IMR-90 (cell line): Measurements from ENCODE around the gene ADPGK. TPM values are rescaled to one million over a fixed set of nuclear protein-coding genes. Genes with fewer than 3 reads are reported as not detected.
A peak's percentile ranks its signal among the peaks of the same experiment; 100 is the strongest.

Experiments used
- ATAC-seq: fragments of 200-7000 bp; cut with Tn5 transposase; 2 replicates; pipeline ENCODE4 v1.9.1; 2020; ENCODE audit warnings: low read depth, mild to moderate bottlenecking, moderate library complexity
- BruUV-seq: library from RNA; stranded (reverse); fragments of 400-500 nt; replicated peaks from 2 replicates; lab custom pipeline; 2021; lab: Mats Ljungman, UMichigan
- CTCF ChIA-PET: fragments of 300-600 bp; formaldehyde crosslinking; extraction: SDS; loops from one replicate; lab custom pipeline; 2021; ENCODE audit warnings: antibody characterized with exemption; lab: Yijun Ruan, JAX
- POLR2A ChIA-PET: fragments of 300-600 bp; sonication (Branson Sonifier 250); formaldehyde crosslinking; loops from one replicate; lab custom pipeline; 2022; ENCODE audit warnings: antibody characterized with exemption; ENCODE audit not compliant: unreplicated experiment; lab: Charles Lee
- DNase-seq: peaks from one replicate; pipeline ENCODE4 v3.0.0; 2013
- H2AFZ ChIP-seq: replicated peaks from 2 replicates; pipeline ENCODE3; 2013; ENCODE audit warnings: low read length, mild to moderate bottlenecking; ENCODE audit not compliant: poor library complexity
- H2AK5ac ChIP-seq: 2 replicates; pipeline ENCODE4 v1.6.1; 2013; ENCODE audit warnings: low read depth, low read length, inconsistent platforms
- H2AK9ac ChIP-seq: replicated peaks from 2 replicates; pipeline ENCODE3; 2013; ENCODE audit warnings: mild to moderate bottlenecking, low read depth, low read length, moderate library complexity; ENCODE audit not compliant: poor library complexity
- H2BK120ac ChIP-seq: 2 replicates; pipeline ENCODE4 v1.6.1; 2013; ENCODE audit warnings: low read depth, low read length, inconsistent platforms
- H2BK15ac ChIP-seq: 3 replicates; pipeline ENCODE4 v1.6.1; 2013; ENCODE audit warnings: low read depth, low read length, inconsistent platforms
- H2BK20ac ChIP-seq: 2 replicates; pipeline ENCODE4 v1.6.1; 2013; ENCODE audit warnings: low read depth, mild to moderate bottlenecking, inconsistent platforms, low read length, moderate library complexity
- H2BK5ac ChIP-seq: 2 replicates; pipeline ENCODE4 v1.6.1; 2013; ENCODE audit warnings: mild to moderate bottlenecking, low read depth, low read length, inconsistent platforms; ENCODE audit not compliant: poor library complexity, severe bottlenecking
- H3K14ac ChIP-seq: replicated peaks from 2 replicates; pipeline ENCODE4 v1.6.1; 2013; ENCODE audit warnings: low read depth, low read length, inconsistent platforms
- H3K18ac ChIP-seq: 2 replicates; pipeline ENCODE4 v1.6.1; 2013; ENCODE audit warnings: low read depth, low read length, control low read depth
- H3K23ac ChIP-seq: 2 replicates; pipeline ENCODE4 v1.6.1; 2013; ENCODE audit warnings: low read depth, low read length, inconsistent platforms
- H3K27ac ChIP-seq: 2 replicates; pipeline ENCODE4 v1.5.1; 2013; ENCODE audit warnings: mild to moderate bottlenecking, control low read depth, low read length; ENCODE audit not compliant: insufficient read depth
- H3K27me3 ChIP-seq: 2 replicates; pipeline ENCODE4 v1.6.1; 2013; ENCODE audit warnings: low read length; ENCODE audit not compliant: control insufficient read depth, insufficient read depth
- H3K36me3 ChIP-seq: 2 replicates; pipeline ENCODE4 v1.6.1; 2013; ENCODE audit warnings: low read length, mixed read lengths; ENCODE audit not compliant: control insufficient read depth, insufficient read depth
- H3K4ac ChIP-seq: 2 replicates; pipeline ENCODE4 v1.6.1; 2013; ENCODE audit warnings: low read depth, low read length, inconsistent platforms
- H3K4me1 ChIP-seq: 2 replicates; pipeline ENCODE4 v1.6.1; 2013; ENCODE audit warnings: low read length, mixed read lengths; ENCODE audit not compliant: control insufficient read depth, insufficient read depth
- H3K4me2 ChIP-seq: 2 replicates; pipeline ENCODE4 v1.6.1; 2013; ENCODE audit warnings: low read depth, mild to moderate bottlenecking, control low read depth, low read length, moderate library complexity
- H3K4me3 ChIP-seq: 2 replicates; pipeline ENCODE4 v1.5.1; 2013; ENCODE audit warnings: low read depth, mild to moderate bottlenecking, control low read depth, low read length, moderate library complexity; ENCODE audit not compliant: insufficient read depth
- H3K56ac ChIP-seq: 2 replicates; pipeline ENCODE4 v1.6.1; 2013; ENCODE audit warnings: low read length, inconsistent platforms; ENCODE audit not compliant: insufficient read depth; ENCODE audit errors: extremely low read depth
- H3K79me1 ChIP-seq, 2 experiments: 2 replicates each; pipeline ENCODE4 v1.6.1; 2013; ENCODE audit warnings: low read length in 2 of 2, inconsistent platforms in 1 of 2, low read depth in 1 of 2
- H3K9ac ChIP-seq: 2 replicates; pipeline ENCODE4 v1.6.1; 2013; ENCODE audit warnings: low read depth, low read length, control low read depth
- H3K9me1 ChIP-seq: 2 replicates; pipeline ENCODE4 v1.6.1; 2013; ENCODE audit warnings: low read length, inconsistent platforms; ENCODE audit not compliant: insufficient read depth
- H3K9me3 ChIP-seq: 2 replicates; pipeline ENCODE4 v1.6.1; 2013; ENCODE audit warnings: low read length; ENCODE audit not compliant: control insufficient read depth, insufficient read depth
- H4K20me1 ChIP-seq: 2 replicates; pipeline ENCODE4 v1.6.1; 2013; ENCODE audit warnings: low read length, inconsistent platforms; ENCODE audit not compliant: insufficient read depth
- H4K5ac ChIP-seq: 2 replicates; pipeline ENCODE4 v1.6.1; 2013; ENCODE audit warnings: mild to moderate bottlenecking, low read depth, low read length, control low read depth
- H4K8ac ChIP-seq, 2 experiments: 2 replicates each; pipeline ENCODE4 v1.6.1; 2013; ENCODE audit warnings: low read depth in 2 of 2, low read length in 2 of 2, control low read depth in 1 of 2, inconsistent platforms in 1 of 2
- H4K91ac ChIP-seq: 2 replicates; pipeline ENCODE4 v1.6.1; 2013; ENCODE audit warnings: low read depth, low read length, inconsistent platforms; ENCODE audit not compliant: insufficient read depth
- CTCF ChIP-seq: conservative IDR thresholded peaks from 2 replicates; pipeline ENCODE4 v1.5.1; 2012; ENCODE audit warnings: mild to moderate bottlenecking, low read depth, low read length, improper control_type of control experiment
- ELK1 ChIP-seq: fragments of 150-350 bp; IDR thresholded peaks from 2 replicates; pipeline ENCODE4 v1.6.1; 2016; ENCODE audit warnings: low read depth, mild to moderate bottlenecking, low read length, moderate library complexity, borderline replicate concordance
- RAD21 ChIP-seq: IDR thresholded peaks from 2 replicates; pipeline ENCODE4 v1.6.1; 2012; ENCODE audit warnings: low read length, improper control_type of control experiment
- RFX5 ChIP-seq: IDR thresholded peaks from 2 replicates; pipeline ENCODE4 v1.8.0; 2012; ENCODE audit warnings: low read depth, mild to moderate bottlenecking, low read length, moderate library complexity
- SMC3 ChIP-seq: fragments of 150-350 bp; IDR thresholded peaks from 2 replicates; pipeline ENCODE4 v1.6.1; 2016; ENCODE audit warnings: low read depth, mild to moderate bottlenecking, antibody characterized with exemption, low read length, moderate library complexity
- WGBS, 2 experiments: methylation state at CpG; one replicate each; pipeline versions ENCODE4 v1.1.5 to v1.1.7; 2013; ENCODE audit warnings: missing lambda C conversion rate in 2 of 2; ENCODE audit not compliant: insufficient read length in 1 of 2; ENCODE audit errors: extremely low coverage in 2 of 2; 5-methylcytosine and 5-hydroxymethylcytosine counted together
- dilution Hi-C: fragments of 300-500 bp; cut with HindIII; formaldehyde crosslinking; loops from one replicate; pipeline ENCODE4 v1.14.3; 2018; ENCODE audit warnings: low sequenced_read_pairs; ENCODE audit not compliant: unreplicated experiment
- in situ Hi-C: fragments of 300-500 bp; cut with MboI; formaldehyde crosslinking; loops from 3 replicates; pipeline ENCODE4 v1.14.3; 2019; ENCODE audit warnings: low sequenced_read_pairs, inconsistent platforms, mixed read lengths
- intact Hi-C: fragments of 100-400 bp; cut with micrococcal nuclease; formaldehyde crosslinking; loops from 2 replicates; pipeline ENCODE4 v1.10.0; 2022
- polyA plus RNA-seq, 3 experiments: library from polyadenylated mRNA; depleted of rRNA; stranded (reverse); fragments of >200 nt; gene quantifications; 2 replicates each; pipeline ENCODE4 v1.2.3, GENCODE V29; 2012; ENCODE audit warnings: low replicate concordance in 1 of 3
- total RNA-seq: library from RNA; depleted of rRNA; stranded (reverse); fragments of >200 nt; gene quantifications from 2 replicates; pipeline ENCODE4 v1.2.3, GENCODE V29; 2012

ADPGK gene
- total and polyA plus RNA-seq, 2 of the 4 experiments (the other 2 are of a cell fraction): 53.2 to 62.8 TPM

GRCh38 chr15:72722071-72722696 is 61.4 kb downstream of the ADPGK start:
- Histone ChIP-seq H2AFZ (peak overlapping the region; percentile 19), H3K9ac (no peak overlapping the region), H3K79me1 (no peaks in the 10 kb centered on the region), H4K91ac (no peak overlapping the region), H3K27me3 (no peaks in the 10 kb centered on the region), H3K4me1 (no peaks in the 10 kb centered on the region), H2BK5ac (no peak overlapping the region), H3K56ac (no peak overlapping the region), H4K5ac (no peak overlapping the region), H3K4ac (no peak overlapping the region), H3K14ac (no peak overlapping the region), H3K36me3 (no peaks in the 10 kb centered on the region), H3K9me1 (no peaks in the 10 kb centered on the region), H3K23ac (no peak overlapping the region), H4K20me1 (no peaks in the 10 kb centered on the region), H3K18ac (no peak overlapping the region), H3K4me2 (no peak overlapping the region), H2BK120ac (no peak overlapping the region), H3K27ac (no peak overlapping the region), H2AK5ac (no peak overlapping the region), H3K9me3 (no peaks in the 10 kb centered on the region), H3K4me3 (no peak overlapping the region), H2BK20ac (no peak overlapping the region), H4K8ac (no peak overlapping the region), H2BK15ac (no peak overlapping the region), H2AK9ac (no peak overlapping the region)
- WGBS, 2 experiments: no CpG with 5 or more reads among the region's 3 CpGs
- ChIA-PET CTCF (interaction anchor here (0.7 to 1.8 kb wide), 14 partner anchors 9 to 914 kb away, joined by 3 to 6 read pairs (median 3); no protein-coding TSS in a partner anchor), POLR2A (no interaction called here)
- BruUV-seq: no TSS peak
- DNase-seq (peak; percentile 80), ATAC-seq (peak; percentile 87)
- intact Hi-C loops: loop anchor here (1.0 to 10.0 kb wide), 4 partner anchors 61 to 551 kb away; partner anchors contain the start of gene ADPGK
- TF ChIP-seq RFX5 (no peak), RAD21 (peak; percentile 78), CTCF (peak; percentile 87), SMC3 (peak; percentile 80), ELK1 (no peak)
- in situ Hi-C loops: loop anchor here (10.0 kb wide), 1 partner anchor 363 kb away; no protein-coding TSS in a partner anchor
- dilution Hi-C loops: no loop called here
